ENCODE measurements around the gene GAMT. TPM values are rescaled to one million over a fixed set of nuclear protein-coding genes. Genes with fewer than 3 reads are reported as not detected.
A peak's percentile ranks its signal among the peaks of the same experiment; 100 is the strongest.

GAMT gene
- total and polyA plus RNA-seq, 2 of the 13 experiments (the other 11 are each of a cell fraction or from before 2014, with no cell fraction given): 115 to 124 TPM

GRCh38 chr19:1407528-1408299, 6.4 kb upstream of the GAMT start, which contains the start of gene DAZAP1 (continued):
- TF ChIP-seq CHCHD3 (CRISPR knock-in tag; IDR thresholded peaks at IDR 0.05): no peak
- TF ChIP-seq UBTF (CRISPR knock-in tag; IDR thresholded peaks at IDR 0.05): no peak; the same call in 1 of the 2 replicates
- TF ChIP-seq STAG1 (CRISPR knock-in tag; IDR thresholded peaks at IDR 0.05): no peak
- no peak for TF ChIP-seq NKX3-1 (CRISPR knock-in tag; IDR thresholded peaks at IDR 0.05)
- no peak for TF ChIP-seq ZNF614 (CRISPR knock-in tag; IDR thresholded peaks at IDR 0.05; ENCODE audit: borderline replicate concordance)
- TF ChIP-seq ZNF549 (CRISPR knock-in tag; IDR thresholded peaks at IDR 0.05): no peak
- TF ChIP-seq NFRKB (IDR thresholded peaks at IDR 0.05): no peak
- no peak for TF ChIP-seq CTCF (CRISPR knock-in tag; IDR thresholded peaks at IDR 0.05)
- 0 out of 2 replicates have a peak, but pooled peaks have one; percentile 46 for TF ChIP-seq KDM5B (CRISPR knock-in tag; IDR thresholded peaks at IDR 0.05; ENCODE audit: borderline replicate concordance)
- no peak for TF ChIP-seq HBP1 (CRISPR knock-in tag; IDR thresholded peaks at IDR 0.05; ENCODE audit: low read depth)
- TF ChIP-seq ZNF800 (CRISPR knock-in tag; IDR thresholded peaks at IDR 0.05): no peak
- TF ChIP-seq ZNF430 (CRISPR knock-in tag; IDR thresholded peaks at IDR 0.05): no peak
- peak; percentile 16; the same call in 1 of the 2 replicates for TF ChIP-seq ZNF777 (CRISPR knock-in tag; IDR thresholded peaks at IDR 0.05)
- TF ChIP-seq TRIM24 (CRISPR knock-in tag; IDR thresholded peaks at IDR 0.05): no peak
- no peak for TF ChIP-seq ZNF432 (CRISPR knock-in tag; IDR thresholded peaks at IDR 0.05; ENCODE audit: borderline replicate concordance)
- no peak for TF ChIP-seq PBX3 (CRISPR knock-in tag; IDR thresholded peaks at IDR 0.05; ENCODE audit: borderline replicate concordance)
- TF ChIP-seq MAX (IDR thresholded peaks at IDR 0.05): peak; percentile 61; the same call in 1 of the 2 replicates
- TF ChIP-seq POLR2A (IDR thresholded peaks at IDR 0.05; ENCODE audit: insufficient read depth in 1 of 2, low read depth in 2 of 2, low read length in 2 of 2): peak in 1 of 2 experiments; percentile 31; a peak in 1 of 4 replicates
- TF ChIP-seq ZBTB26 (CRISPR knock-in tag; IDR thresholded peaks at IDR 0.05; ENCODE audit: borderline replicate concordance): no peak

All from HepG2 (cell line).